GM21360 (cell line): ENCODE data around the gene RAC2.

Source experiments
- ATAC-seq: cut with Tn5 transposase; IDR thresholded peaks from one replicate; pipeline ENCODE4 v1.9.1; 2021; ENCODE audit warnings: mild to moderate bottlenecking, moderate library complexity; ENCODE audit not compliant: unreplicated experiment

The RAC2 gene

DNA sequence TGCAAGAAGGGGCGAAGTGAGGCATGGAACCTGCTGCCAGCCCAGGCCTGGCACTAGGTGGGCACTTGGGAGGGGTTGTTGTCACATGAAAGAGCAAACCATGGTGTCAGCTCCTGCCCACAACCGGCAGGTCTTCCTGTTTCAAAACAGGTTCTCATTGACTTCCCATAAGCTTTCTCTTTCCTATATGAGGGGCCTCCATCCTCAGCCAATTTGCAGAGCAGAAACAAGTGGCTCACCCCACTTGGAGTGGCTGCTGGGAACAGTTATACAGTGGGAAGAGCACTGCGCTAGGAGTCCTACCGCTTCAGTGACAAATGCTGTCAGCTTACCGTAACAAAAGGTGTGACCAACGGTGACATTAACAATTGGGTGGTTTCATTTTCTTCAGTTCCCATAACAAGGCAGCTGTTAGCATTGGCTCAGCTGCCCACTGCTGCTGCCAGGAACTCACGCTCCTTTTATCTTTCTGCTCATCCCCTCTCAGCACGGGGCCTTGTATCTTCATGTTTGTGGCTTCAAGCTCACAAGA lies 21.6 kb downstream of the RAC2 start:
- ATAC-seq: no peak

DNA sequence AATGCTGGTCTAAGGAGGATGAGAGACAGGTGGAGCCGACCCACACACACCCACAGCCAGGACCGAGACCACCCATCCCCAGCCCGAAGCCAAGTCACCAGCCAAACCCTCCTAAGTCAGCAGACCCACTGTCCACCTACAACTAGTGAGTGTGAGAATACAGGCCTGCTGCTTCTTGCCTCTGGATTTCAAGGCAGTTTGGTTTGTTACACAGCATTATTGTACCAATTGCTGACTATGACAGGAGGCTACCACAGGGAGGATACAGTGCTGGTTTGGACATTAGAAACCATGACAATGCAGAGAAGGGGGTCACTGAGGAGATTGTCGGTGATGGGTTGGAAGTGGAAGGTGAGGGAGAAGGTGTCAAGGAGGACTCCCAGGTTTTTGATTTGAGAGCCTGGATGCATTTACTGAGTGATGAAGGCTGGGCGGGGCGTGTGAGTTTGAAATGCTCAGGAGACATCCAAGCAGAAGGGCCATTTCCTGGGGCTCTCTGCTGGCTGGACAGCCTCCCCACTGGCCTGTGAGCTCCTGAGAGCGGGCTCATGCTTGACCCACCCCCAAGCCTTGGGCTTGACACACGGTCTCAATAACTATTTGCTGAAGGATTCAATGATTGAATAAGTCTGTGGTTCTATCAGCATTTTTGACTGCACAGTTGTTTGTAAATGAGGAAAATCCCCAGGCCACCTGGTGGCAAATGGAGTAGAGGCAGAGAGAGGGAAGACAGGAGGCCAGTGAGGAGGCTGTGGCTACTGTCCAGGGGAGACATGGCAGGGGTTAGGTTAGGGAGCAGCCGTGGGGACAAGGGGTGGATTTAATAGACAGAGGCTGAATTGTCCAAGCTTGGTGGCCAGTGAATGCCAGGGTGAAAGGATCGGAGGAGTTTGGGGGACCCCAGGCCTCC lies 22.4 kb downstream of the RAC2 start:
- no peak for ATAC-seq

DNA sequence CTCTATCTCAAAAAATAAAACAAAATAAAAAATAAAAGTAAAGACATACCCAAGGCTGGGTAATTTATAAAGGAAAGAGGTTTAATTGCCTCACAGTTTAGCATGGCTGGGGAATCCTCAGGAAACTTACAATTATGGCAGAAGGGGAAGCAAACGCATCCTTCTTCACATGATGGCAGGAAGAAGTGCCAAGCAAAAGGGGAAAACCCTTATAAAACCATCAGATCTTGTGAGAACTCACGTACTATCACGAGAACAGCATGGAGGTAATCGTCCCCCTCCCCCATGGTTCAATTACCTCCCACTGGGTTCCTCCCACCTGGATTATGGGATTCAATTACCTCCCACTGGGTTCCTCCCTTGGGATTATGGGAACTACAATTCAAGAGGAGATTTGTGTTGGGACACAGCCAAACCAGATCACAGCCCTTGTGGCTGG lies 23.5 kb downstream of the RAC2 start:
- ATAC-seq: no peak

DNA sequence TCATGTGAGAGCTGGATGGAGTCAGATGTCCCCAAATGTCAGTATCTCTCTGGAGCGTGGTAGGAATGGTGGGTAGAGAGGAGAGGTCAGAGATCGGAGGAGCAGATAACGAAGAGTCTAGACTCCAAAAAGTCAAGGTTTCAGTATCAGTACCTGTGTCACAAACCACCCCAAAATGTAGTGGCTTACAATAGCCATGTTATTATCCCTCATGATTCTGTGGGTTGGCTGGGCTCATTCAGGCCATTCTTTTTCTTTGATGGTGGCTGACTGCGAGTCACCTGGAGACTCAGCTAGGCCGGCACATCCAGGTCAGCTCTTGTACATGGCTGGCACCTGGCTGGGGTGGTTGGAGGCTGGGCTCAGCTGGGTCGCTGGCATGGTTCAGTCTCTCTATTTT lies 24.5 kb downstream of the RAC2 start:
- no peak for ATAC-seq

DNA sequence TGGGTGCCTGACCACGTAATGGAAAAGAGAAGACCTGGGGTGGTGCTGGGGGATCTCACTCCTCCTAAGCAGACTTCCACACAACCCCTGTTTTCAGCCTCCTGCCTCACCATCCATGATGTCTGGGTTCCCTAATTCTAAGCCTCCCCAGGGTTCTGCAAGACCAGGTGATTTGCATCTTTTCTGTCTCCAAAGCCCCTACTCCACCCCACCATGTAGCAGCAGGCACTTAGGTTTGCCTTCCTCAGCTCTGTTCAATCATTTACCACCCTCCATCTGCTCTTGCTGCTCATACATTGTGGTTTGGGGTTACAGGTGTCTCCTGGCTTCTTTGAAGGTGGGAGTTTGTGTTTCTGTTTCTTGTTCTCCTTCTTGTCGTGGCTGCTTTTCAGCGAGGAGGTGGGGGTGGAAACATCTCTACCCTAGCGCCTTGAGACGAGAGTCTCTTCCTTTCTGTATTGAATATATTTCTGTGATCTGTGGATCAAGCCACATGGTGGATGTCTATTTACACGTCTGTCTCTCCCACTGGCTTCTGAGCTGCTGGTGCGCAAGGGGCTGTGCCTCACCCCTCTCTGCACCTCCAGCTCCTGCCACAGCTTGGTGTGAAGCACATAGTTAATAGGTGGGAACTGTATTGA lies 25.2 kb downstream of the RAC2 start:
- ATAC-seq: peak; percentile 51

DNA sequence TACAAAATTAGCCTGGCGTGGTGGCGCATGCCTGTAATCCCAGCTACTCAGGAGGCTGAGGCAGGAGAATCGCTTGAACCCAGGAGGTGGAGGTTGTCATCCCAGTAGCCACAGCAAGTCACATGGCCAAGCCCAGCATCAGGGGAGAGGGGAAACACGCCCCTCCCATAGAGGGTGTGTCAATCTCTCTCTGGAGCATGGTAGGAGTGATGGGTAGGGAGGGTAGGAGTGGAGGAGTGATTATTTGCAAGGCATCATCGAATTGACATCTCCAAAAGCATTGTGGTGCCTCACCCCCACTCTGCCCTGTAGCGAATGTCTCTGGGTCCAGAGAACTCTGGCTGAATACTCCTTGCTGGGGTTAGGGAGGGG lies 25.7 kb downstream of the RAC2 start:
- ATAC-seq: no peak

DNA sequence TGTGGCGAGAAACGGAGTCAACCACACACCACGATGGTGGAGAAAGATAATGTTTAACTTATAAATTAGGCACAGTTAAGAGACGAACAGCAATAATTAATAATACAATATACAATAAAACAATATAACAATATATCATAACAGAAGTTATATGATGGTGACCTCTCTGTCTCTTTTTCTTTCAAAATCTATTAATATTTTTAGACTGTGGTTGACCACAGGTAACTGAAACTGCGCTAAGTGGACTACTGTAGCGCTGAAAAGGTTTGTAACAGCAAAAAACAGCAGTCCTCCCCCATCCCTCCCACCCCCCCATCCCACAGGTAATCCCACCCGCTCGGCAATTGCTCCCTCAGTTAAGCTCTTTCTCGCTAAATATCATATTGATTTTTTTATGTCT lies 28.2 kb downstream of the RAC2 start:
- no peak for ATAC-seq

DNA sequence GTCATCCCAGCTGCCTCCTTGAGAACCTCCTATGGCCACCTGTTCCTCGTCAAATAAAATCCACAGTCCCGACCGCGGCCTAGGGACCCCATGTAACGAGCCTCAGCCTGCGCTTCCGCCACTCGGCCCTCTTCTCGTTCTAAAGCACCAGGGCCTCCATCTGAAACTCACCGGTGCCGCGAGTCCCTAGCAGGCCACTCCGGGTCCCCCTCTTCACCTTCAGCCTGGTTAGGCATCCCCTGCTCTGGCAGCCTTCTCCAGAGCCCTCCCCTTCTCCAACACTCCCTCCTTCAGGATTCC lies 29.4 kb downstream of the RAC2 start:
- no peak for ATAC-seq

DNA sequence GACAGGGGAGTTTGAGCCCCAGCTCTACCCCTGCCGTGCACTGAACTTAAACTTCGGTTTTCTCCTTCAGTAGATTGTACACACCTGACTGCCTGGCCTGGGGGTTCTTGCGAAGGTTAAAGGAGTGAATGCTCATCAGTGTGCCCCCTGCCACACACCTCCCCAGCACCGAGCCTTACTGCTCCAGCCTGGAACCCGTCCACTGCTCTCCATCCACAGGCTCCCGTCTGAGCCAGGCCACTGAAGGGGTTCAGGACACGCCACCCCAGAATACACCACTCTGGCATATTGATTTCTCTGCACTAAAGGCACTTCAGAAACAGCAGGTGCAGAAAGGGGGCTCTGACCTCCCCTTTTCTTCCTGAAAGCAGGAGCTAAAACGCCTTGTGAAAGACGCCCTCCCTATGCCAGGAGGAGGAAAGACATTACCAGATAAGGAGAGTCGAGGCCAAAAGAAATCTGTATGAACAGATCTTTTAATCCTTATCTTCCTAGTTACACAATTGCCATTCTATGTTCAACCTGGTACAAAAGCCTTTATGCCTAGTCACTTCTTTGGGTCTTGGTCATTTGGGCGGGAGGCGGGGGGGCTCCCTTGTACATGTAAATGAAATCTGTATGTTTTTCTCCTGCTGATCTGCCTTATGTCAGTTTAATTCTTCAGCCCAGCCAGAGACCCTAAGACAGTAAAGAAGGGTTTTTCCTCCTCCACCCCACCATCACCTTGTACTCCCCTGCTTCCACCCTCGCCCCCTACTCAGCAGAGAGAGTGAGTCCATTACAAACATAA lies 29.9 kb downstream of the RAC2 start:
- no peak for ATAC-seq

DNA sequence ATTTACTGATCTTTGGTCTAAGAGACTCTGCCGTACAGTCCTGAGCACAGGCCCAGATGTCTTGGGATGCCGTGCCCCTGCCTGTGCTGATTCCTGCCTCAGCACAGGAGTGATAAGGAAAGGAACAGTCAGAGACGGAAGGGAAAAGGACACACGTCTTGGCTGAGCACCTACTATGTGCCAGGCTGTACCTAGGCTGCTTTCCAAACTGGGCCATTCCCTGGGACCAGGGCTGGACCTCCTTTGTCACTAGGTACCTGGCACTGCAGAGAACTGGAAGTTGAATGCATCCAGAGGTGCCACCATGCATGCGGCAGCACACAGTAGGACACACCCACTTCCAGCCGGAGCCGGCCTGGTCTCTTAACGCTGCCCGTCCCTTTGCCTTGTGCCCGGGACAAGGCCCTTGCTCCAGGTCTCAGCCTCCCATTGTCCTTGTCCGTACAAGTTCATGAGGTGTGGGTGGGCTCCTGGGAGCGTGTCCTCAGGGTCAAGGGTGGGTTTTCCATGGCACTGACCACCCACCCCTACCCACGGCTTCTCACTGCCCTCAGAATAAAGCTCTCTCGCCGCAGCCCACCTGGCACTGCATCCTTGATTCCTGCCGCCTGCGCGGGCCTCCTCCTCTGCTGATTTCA lies 30.7 kb downstream of the RAC2 start:
- no peak for ATAC-seq

DNA sequence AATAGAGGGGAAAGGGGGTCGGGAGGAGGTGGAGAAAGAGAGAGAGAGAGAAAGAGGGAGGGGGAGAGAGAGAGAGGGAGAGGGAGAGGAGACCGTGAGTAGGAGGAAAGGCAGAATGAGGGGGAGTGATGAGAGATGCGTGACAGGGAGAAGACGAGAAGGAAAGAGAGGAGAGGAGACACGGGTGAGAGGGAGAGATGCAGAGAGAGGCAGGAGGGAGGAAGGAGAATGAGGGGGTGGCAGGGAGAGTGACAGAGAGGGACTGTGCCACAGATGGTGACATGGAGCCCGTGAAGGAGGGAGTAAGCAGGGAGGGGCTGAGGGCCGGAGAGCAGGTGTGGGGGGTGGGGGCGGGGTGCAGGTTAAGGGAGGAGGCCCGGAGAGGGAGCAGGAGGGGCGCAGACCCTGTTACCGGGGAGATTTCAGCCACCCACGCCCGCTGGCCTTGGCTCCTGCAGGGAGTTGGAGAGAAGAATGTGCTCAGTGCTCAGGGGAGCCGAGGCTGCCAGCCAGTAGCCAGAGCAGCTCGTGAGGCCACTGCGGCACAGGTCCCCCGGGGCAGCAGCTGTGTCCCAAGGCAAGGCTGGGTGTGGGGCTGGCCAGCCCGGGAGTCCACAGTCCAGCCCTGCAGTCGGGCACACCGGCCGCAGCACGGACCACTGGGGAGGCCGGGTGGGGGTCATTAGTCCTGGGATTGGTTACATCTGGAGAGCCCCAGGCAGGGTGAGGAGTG lies 31.7 kb downstream of the RAC2 start, which contains the start of gene SSTR3:
SSTR3 (minus strand) TSS at position 304 of the 733 bp plus-strand sequence. CDS start 4,674 bp downstream, outside the sequence.
- ATAC-seq: no peak

DNA sequence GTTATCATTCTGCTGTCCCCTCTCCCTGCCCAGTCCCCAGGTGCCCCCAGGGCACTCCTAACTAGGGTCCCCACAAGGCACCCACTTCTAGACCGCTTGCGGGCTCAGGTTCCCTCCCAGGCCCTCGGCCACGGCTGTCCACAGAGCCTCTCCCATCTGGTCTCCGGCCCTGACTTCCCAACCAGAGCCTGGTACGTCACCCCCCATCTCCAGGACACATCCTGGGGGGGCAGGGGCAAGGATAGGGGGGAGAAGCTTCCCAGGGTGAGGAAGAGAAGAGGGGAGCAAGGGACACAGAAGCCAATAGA lies 32.2 kb downstream of the RAC2 start:
- no peak for ATAC-seq

DNA sequence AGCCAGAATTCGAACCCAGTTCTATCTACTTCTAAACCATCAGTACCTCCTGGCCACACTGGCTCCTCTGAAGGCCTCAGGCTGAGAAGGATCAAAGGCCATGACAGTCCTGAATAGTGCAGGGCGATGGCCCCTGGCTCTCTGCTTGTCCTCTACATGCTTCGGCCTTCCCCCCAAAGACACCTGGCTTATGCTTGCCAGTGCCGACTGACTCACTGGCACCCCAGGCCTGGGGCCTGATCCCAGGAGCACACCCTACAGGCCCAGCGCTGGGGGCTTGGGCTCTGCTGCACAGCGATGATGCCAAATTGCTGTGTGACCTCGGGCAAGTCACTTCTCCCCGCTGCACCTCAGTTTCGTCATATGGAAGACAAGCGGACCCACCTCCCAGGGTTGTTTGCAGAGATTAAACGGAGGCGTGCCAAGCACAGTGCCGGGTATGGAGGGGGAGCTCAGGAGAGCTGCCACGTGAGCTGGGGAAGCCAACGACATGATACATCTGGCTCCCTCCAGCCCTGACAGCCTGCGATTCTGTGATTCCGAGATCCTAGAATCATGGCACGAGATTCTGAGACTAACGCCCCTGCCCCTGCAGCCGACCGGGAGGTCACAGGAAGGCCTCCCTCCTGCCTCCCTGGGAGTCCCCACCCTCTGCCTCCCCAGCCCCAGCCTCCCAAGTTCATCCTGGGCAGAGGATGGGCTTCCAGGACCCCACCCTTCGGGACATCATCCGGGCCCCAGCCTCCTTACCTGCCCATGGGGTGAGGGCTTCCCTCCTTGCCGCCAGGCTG lies 32.8 kb downstream of the RAC2 start:
- ATAC-seq: no peak

DNA sequence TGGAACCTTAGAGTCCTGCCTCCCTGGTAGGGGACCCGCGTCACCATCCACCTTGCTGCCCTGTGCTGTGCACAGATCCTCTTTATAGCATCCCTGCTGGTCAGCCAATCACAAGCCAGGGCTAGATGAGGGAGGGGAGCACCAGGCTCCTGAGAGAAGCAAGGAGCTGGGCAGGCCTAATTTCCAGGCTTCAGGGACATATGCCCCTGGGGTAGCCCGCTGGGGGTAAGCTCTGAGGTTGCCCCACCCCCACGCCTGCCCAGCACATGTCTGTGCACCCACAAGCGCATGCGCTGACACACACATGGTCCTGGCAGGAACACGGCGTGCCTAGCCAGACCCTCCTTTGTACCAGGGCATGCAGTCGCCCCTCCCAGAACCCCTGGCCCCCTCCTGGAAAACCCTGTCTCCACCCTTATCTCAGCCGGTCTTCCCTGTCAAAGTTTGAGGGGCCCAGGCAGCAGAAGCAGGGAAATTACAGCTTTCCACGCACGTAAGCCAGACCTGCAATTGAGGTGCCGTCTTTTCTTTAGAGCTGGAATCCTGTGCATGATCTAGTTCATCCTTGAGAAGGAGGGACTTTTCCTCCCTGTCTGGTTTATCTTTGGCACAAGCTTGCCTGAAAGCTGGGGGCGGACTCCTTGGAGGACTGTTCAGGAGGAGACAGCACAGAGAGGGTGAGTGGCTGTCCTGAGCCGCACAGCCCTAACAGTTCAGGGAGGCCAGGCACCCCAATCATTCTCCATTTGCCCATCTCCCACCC lies 33.8 kb downstream of the RAC2 start:
- ATAC-seq: no peak

DNA sequence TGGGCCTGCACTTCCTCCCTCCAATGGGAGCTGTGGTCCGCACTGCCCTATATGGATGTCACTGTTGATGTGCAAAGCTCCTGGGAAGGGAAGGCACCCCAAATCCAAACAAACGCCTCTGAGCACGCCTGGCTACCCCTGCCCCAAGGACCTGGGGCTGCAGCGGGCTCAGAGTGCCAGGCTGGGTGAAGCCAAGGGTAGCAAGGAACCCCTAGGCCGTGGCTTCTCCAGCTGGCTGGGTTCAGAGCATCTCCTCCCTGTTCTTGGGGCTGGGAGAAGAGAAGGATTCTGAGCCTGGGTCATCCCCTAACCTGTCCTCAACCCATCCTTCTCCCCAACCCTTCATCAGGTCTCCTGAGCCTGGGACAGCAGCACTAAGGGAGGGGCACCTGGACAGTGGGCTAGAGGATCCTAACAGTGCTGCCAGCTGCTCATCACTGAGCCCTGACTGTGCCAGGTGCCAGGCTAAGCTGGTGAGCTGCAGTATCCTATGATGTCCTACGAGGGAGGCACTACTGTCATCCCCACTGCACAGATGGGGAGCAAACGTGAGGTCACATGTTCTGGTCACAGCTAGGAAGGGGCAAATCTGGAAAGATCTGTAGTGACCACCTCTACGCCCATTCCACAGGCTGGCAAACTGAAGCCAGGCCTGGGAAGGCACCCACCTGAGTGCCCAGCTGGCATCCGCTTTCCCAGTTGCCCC lies 34.8 kb downstream of the RAC2 start:
- ATAC-seq: no peak

DNA sequence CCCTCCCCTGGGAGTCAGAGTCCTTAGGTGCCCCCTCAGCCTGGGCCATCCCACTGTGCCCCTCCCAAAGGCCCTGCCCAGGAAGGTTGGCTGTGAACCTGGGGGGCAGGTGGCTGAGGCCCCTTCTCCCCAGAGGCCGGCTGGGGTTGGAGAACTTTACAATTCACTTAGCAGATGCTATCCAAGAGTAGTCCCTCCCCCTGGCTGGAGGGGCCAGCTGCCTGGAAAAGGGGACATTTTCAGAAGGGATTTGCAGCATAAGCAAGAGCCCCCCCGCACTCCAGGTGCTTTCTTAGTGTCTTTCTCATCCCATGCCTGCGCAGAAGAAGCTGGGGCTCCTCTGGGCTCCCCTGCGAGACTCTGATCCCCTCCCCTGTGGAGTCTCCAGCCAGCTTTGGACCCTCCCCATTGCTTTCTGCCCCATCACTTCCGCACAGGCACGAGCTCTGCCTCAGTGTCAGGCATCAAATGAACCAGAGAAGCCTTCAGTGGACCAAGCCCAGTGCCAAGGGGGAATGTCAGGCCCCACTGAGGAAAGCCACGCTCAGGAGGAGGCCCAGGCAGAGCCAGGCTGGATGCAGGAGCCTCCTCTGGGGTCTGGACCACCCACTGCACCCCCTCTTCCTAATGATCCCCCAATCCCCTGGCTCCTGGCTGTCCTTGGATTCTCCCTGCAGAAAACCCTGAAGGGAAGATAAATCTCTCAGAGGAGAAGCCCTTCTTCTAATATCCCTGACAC lies 35.5 kb downstream of the RAC2 start:
- no peak for ATAC-seq

DNA sequence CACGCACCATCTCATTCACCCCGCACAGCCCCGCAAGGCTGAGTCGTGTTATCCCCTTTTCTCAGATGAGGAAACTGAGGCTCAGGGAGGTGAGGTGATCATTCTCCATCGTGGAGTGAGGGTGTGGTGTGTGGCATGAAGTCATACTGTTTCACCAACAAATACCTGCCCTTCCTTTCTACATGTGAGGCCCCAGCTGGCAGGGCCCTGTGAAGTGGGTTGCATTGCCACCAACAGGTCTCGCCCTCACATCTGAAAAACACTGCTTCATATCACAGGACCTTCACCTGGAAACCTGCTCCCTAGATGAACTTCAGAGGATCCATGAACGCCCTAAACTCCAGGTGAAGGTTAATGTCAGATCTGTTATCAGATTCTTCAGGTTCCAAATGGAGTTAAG lies 36.1 kb downstream of the RAC2 start:
- no peak for ATAC-seq
